ENCODE results near the gene VSIG10L2. TPM values are rescaled to one million over a fixed set of nuclear protein-coding genes. Genes with fewer than 3 reads are reported as not detected.

The VSIG10L2 gene
- polyA plus RNA-seq, 2 of the 4 experiments (the other 2 are of a cell fraction): not detected

Other genes with a start within 250 kb of the VSIG10L2 start
- not detected in 2 replicates for gene PATE1, start 199.8 kb upstream of the VSIG10L2 start, polyA plus RNA-seq (2011; rRNA removed)
- gene PATE1, start 199.8 kb upstream of the VSIG10L2 start, polyA plus RNA-seq (2017; fragmentation: RNase III; extraction: RNeasy Plus Mini Kit Qiagen cat#74134 plus additional on column Dnase treatment): not detected in 3 replicates
- 0.21 TPM in 1 of 2 replicates, not detected in the other for gene PATE2, start 167.2 kb upstream of the VSIG10L2 start, polyA plus RNA-seq (2011; rRNA removed)
- gene PATE2, start 167.2 kb upstream of the VSIG10L2 start, polyA plus RNA-seq (2017; fragmentation: RNase III; extraction: RNeasy Plus Mini Kit Qiagen cat#74134 plus additional on column Dnase treatment): 0.07 TPM in 1 of 3 replicates, not detected in the others
- not detected in 2 replicates for gene PATE3, start 157.9 kb upstream of the VSIG10L2 start, polyA plus RNA-seq (2011; rRNA removed)
- gene PATE3, start 157.9 kb upstream of the VSIG10L2 start, polyA plus RNA-seq (2017; fragmentation: RNase III; extraction: RNeasy Plus Mini Kit Qiagen cat#74134 plus additional on column Dnase treatment): not detected in 3 replicates
- not detected in 2 replicates for gene PATE4, start 112.7 kb upstream of the VSIG10L2 start, polyA plus RNA-seq (2011; rRNA removed)
- not detected in 3 replicates for gene PATE4, start 112.7 kb upstream of the VSIG10L2 start, polyA plus RNA-seq (2017; fragmentation: RNase III; extraction: RNeasy Plus Mini Kit Qiagen cat#74134 plus additional on column Dnase treatment)
- 15.1 and 18.7 TPM in 2 replicates for gene HYLS1, start 58.4 kb upstream of the VSIG10L2 start, polyA plus RNA-seq (2011; rRNA removed)
- gene HYLS1, start 58.4 kb upstream of the VSIG10L2 start, polyA plus RNA-seq (2017; fragmentation: RNase III; extraction: RNeasy Plus Mini Kit Qiagen cat#74134 plus additional on column Dnase treatment): 14.6 to 16.0 TPM (median 14.9 TPM) in 3 replicates
- gene PUS3, start 42.8 kb upstream of the VSIG10L2 start, polyA plus RNA-seq (2011; rRNA removed): 7.4 and 8.0 TPM in 2 replicates
- gene PUS3, start 42.8 kb upstream of the VSIG10L2 start, polyA plus RNA-seq (2017; fragmentation: RNase III; extraction: RNeasy Plus Mini Kit Qiagen cat#74134 plus additional on column Dnase treatment): 5.0 to 8.8 TPM (median 8.2 TPM) in 3 replicates
- gene DDX25, start 41.5 kb upstream of the VSIG10L2 start, polyA plus RNA-seq (2011; rRNA removed): 0.01 and 0.05 TPM in 2 replicates
- gene DDX25, start 41.5 kb upstream of the VSIG10L2 start, polyA plus RNA-seq (2017; fragmentation: RNase III; extraction: RNeasy Plus Mini Kit Qiagen cat#74134 plus additional on column Dnase treatment): 0.07 TPM in 1 of 3 replicates, not detected in the others
- 5.6 and 7.8 TPM in 2 replicates for gene CDON, start 116.8 kb downstream of the VSIG10L2 start, polyA plus RNA-seq (2011; rRNA removed)
- gene CDON, start 116.8 kb downstream of the VSIG10L2 start, polyA plus RNA-seq (2017; fragmentation: RNase III; extraction: RNeasy Plus Mini Kit Qiagen cat#74134 plus additional on column Dnase treatment): 1.3 to 1.9 TPM (median 1.7 TPM) in 3 replicates